HG03558 (cell line): Measurements from ENCODE around the gene TRAPPC6A.
"Not testable (repeated sequence)": the region's sequence is repeated elsewhere in the genome, so short reads cannot be mapped to it uniquely, and the experiment has no call there.

ENCODE experiments used
- ATAC-seq: cut with Tn5 transposase; IDR thresholded peaks from one replicate; pipeline ENCODE4 v1.9.1; 2021; ENCODE audit warnings: moderate number of reproducible peaks; ENCODE audit not compliant: unreplicated experiment; ENCODE audit errors: extremely low read depth

TRAPPC6A gene

DNA sequence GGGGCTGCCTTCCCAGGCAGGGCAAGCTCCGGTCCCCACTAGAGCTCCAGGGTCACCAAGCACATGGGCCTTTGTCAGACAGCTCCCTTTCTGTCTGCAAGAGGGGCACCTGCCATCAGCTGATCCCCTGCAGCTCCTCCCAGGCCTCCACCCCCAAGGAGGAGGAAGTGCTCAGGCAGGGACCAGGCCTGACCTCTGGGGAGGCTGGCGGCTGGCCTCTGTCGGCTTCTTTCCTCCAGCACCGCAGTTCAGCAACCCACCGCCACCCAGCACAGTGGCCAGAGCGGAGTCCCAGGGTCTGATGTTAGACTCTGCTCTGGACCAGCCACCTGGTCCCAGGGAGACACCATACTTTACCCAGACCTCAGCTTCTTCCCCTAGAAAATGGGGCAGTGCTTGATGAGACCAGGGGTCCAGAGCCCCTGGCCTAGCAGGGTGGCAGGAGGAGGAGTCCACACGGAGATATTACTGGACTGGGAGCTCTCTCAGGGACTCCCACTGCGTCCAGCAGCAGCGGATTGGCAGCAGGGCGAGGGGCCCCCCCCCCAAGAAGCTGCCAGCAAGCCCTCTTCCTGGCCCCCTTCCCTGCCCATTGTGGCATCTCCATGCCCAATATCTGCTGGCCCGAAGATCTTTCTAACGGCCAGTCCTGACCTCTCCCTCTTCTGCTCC lies 41.4 kb downstream of the TRAPPC6A start:
- ATAC-seq: no peak

DNA sequence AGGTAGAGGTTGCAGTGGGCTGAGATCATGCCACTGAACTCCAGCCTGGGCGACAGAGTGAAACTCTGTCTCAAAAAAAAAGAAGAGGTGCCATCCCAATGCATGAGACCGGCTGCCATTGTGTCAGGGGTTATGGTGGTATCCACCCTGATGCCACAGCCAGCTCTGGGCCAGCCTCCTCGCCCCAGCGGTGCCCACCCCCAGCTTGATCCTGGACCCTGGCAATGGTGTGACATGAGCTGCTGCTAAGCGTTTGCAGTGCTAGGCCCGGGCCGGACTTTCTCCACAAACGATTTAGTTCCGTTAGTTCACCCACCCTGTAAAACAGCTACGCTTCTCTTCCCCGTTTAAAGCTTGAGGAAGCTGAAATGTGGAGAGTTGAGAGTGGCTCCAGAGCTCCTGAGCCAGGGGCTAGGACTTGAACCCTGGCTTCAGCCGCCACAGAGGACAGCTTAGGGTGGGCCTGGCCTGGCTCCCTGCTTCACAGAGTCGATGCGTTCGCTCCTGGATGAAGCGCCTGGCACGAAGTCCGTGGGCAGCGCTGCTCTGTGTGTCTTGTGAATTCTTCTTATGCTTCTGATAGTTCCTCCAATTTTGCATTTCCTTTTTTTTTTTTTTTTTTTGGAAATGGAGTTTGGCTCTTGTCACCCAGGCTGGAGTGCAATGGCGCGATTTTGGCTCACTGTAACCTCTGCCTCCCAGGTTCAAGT lies 42.7 kb downstream of the TRAPPC6A start:
- ATAC-seq: no peak

DNA sequence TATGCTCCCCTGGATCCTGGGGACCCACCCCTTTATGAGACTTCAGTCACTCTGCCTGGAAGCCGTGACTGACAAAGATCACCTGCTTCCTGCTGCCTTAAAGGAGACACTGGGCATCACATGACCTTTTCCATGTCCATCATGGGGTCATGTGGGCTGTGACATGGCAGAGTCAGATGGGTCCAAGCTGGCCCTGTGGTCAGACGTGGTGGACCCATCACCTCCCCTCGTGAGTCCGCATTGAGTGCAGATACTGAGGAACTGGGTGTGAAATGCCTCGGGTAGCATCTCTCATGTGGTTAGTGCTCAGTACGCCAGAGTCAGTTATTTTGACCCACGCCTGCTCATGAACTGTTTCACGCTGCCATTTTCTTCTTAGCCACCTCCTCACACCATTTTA lies 44.4 kb downstream of the TRAPPC6A start:
- no peak for ATAC-seq

DNA sequence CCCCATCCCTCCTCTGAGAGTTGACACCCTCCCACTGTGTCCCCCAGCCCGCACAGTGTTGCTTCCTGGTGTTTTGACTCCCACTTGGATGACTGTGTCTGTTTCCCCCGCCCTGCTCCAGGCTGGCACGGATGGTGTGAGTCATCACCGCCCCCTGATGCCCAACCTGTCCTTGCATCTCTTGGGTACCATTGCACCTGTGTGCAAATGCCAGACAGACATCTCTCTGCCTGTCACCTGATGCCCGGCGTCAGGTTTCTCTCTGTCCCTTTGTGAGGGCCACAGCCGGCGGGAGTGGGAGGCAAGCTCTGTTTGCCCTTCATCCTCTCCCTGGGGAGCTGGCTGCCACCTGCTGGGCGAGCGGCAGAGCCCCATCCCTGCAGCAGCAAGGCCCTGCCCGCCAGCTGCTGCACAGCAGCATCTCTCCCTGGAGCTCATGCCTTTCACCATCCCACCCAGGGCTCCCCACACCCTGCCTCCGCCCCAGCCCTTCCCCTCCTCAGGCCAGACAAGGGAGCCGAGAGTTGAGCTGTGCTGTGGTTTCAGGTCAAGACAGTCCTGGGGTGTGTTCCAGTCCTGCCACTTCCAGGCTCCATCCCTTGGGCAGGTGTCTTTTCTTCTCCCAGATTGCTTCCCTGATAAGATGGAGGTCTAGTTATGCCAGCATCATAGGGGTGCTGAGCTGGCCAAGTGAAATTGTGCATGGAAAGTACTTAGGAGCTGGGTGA lies 47.0 kb downstream of the TRAPPC6A start:
- no peak for ATAC-seq

DNA sequence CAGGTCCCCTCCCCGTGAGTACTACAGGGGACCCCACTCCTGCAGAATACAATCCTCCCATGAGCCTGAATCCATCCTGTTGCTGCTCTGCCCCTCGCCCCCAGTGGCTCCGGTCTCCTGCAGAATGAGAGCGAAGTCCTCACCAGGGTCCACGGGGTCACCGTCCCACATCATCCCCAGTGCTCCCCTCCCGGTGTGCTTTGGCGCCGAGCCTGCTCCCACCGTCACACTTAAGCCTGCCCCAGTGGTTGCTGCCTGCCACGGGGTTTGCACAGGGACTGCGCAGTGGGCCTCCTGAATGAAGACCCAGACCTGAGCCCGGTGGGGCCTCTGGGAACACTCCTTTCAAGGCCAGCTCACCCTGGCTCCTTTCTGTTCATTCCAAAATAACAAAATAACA lies 47.8 kb downstream of the TRAPPC6A start:
- ATAC-seq: no peak

DNA sequence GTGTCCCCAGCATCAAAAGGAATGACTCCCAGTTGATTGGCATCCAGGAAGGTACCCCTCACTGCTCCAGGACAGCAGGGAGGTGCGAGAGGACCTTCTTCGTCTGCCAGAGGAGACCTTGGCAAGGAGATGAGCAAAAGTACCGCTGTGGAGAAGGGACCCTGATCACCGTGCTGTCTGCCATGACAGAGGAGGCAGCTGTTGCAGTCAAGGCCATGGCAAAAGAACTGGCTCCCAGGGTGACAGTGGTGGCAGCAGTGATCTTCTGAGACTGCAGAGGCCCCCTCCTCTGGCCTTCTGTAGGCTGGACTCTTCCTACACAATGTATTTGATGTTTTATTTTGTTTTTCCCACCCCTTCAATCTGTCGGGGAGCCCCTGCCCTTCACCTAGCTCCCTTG lies 49.2 kb downstream of the TRAPPC6A start:
- ATAC-seq: no peak

DNA sequence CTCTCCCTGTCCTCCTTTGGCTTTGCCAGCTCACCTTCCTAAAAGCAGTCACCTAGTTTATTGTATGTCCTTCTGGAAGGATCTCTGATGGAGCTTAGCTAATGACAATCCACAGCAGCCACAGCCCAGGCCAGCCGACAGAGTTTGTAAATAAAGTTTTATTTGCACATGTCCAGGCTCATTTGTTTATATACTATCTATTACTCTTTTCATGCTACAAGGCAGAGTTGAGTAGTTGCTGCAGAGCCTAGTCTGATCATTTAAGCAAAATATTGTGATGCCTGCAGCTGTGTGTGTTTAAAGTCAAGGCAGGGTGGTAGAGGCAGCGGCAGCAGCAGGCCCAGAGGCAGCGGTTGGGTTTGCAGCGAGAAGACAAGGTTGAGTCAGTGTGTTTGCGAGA lies 49.9 kb downstream of the TRAPPC6A start:
- ATAC-seq: no peak

DNA sequence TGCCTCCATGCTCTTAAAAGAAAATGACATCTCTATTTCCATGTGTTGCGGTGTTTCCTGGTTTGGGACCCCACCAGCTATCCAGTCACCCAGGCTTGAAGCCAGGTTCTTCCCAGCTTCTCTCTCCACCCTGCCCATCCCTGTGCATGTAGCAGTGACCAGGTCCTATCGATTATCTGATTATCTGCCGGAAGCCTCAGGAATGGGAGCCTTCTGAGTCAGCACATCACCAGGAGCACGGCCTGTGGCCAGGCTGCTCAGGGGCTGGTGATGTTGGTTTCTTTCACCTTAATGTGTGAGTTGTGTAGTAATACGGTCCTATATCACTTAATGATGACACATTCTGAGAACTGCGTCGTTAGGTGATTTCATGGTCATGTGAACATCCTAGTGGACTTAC lies 51.4 kb downstream of the TRAPPC6A start:
- ATAC-seq: no peak

DNA sequence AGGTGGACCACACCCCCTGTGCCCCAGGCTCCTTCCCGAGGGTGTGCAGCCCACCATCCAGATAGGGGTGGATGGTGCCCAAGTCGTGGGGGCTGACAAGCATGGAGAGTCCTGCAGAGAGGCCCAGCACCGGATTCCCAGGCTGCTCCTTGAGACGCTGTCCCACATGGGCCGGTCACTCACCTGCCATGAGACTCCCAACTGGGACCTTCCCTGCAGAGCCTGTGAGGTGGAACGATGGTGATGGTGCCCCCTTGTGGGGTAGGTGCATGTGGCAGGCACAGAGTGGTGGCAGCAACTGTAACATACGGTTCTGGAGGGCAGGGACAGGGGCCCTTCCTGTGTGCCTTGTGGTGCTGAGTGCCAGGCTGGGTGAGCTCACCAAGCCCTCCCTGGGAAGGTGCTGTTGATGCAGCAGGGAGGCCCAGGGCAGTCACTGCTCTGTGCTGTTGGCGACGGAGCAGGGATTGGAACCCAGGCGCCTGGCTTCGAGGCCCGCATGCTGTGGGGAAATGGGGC lies 52.0 kb downstream of the TRAPPC6A start:
- no peak for ATAC-seq

DNA sequence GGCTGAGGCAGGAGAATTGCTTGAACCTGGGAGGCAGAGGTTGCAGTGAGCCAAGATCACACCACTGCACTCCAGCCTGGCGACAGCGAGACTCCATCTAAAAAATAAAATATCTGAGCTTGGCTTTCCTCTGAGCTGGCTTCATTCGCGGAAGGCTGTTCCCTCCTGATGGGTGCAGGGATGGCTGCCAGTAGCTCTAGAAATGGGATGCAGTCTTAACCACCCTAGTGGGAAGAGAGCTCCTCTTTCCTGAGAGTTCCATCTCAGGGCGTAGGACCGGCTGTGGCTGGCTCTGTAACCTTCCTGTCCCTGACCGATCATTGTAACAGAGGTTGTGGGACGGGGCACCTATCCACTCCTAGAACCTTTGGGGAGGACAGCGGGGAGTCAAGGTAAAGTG lies 52.7 kb downstream of the TRAPPC6A start:
- no peak for ATAC-seq

DNA sequence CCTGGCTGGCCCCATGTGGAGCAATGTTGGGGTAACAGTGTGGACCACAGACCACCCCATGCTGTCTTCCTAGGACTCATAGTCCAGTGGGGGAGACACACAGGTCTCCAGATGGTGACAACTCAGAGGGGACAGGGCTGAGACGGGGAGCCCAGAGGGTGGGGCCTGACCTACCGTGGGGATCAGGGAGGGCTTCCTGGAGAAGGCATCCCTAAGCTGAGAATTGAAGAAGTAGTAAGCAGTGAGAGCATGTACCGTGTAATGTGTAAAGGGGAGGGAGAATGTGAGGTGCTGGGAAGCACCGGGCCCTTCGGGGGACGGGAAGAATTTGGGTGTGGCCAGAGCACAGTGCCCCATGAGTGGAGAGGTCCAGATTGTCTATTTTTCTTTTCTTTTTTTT lies 54.0 kb downstream of the TRAPPC6A start:
- no peak for ATAC-seq

DNA sequence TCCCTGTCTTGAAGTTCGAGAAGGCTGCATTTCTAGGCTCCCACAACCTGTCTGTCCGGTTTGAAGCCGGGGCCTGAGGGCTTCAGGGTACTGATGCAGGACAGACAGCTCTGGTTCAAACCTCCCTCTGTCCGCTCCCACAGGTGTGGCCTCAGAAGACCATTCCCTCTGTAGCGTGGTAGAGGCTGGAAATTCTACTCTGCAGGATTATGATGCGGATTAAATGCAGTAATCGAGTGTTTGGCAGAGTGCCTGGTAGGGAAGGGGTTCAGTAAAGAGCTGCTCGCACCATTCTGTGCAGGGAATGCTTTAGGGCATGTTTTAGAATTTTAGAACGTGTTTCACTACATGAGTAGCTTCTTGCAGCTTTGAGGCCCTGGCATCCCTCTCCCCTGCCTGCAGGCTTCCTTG lies 54.6 kb downstream of the TRAPPC6A start:
- ATAC-seq: no peak

DNA sequence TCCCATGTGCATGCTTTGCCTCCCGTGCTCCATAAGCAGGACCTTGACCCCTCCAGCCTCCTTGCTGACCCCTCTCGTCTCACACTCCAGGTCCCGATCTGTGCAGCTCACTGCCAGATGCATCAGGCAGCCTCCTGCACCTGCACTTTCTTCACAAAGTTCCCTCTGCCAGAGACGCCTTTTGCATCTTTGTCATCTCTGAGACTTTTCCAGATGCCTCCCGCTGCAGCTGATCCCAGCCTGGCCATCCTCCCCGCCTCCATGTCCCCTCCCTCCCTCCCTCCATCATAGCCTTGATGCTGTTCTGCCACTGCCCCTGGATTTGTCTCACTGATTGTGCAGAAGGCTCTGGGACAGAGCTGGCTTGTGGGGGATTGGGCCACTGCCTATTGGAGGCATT lies 55.2 kb downstream of the TRAPPC6A start:
- ATAC-seq: no peak

DNA sequence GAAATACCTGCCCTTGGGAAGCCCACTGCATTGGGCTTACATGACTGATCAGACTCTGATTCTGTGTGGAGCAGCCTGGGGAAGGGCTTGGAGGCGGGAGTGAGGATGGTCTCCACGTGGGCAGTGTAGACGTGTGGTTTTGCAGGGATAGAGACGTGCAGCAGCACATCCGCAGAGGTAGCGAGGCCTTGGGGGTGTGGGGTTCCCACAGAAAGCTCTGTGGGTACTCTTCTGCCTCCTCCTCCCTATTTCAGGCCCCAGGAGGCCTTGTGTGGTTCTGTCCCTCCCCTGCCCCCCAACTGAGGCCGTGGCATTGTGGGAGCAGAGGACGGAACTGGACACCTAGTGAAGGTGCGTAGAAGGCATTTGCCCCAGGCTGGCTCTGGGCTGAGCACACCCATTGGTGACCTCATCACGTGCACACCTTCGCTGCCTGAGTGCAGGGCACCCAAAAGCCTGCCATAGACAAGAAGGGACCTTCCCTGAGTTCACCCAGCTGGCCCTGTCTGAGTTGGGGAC lies 56.2 kb downstream of the TRAPPC6A start:
- no peak for ATAC-seq

DNA sequence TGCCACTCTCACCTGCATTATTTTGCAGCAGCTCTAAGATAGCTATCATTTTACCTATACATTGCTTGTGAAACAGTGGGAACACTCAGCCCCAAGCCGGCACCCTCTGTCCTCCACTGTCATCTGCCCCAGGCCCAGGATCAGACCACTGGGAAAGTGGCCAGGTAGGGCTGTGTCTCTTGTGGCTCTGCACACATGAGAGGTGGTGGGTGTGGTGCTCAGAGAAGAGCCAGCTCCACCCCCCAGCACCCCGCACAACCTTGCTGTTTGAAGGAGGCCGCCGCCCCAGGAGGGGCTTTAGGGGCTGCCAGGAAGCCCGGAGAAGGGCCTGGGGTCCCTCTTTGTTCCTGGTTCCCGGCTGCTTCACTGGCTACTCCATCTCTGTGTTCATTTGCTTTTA lies 58.5 kb downstream of the TRAPPC6A start:
- ATAC-seq: no peak

DNA sequence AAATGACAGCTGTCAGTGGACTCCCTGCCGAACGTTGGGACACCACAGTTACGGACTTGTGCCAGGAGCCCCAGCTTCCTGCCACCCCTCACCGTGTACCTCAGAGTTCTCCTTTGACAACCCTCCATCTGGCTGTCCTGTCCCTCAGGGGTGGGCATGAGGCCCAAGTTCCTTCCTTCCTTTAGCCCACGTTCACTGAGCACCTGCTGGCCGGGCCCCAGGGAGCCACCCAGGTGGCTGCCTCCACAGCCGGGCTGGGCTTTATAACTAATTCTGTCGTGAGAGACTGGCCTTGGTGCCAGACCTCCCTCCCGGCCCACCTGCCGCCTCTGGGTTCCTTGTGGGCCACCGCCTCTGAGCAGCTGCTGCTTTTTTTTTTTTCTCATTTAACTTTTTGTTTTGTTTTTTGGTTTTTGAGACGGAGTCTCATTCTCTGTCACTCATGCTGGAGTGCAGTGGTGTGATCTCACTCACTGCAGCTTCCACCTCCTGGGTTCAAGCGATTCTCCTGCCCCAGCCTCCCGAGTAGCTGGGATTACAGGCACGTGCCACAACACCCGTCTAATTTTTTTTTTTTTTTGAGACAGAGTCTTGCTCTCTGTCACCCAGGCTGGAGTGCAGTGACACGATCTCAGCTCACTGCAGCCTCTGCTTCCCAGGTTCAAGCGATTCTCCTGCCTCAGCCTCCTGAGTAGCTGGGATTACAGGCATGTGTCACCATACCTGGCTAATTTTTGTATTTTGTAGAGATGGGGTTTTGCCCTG lies 59.3 kb downstream of the TRAPPC6A start:
- not testable (repeated sequence) for ATAC-seq

DNA sequence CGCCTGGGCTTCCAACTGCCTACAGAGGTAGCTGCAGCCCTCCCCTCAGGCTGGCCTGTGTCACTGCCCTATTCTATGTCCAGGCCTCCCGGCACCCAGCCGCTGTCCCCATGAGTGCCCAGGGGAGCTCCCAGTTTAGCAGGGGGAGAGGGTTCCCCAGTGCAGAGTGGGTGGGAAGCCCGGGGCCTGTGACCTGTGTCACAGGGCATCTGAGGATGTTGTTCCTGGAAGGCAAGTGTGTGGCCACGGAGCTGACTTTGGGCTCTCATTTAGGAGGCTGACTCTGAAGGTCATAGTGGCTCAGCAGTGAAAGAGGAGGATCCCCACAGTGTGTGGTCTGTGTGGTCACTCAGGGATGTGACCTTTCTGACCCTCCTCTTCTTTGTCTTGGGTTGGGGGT lies 59.9 kb downstream of the TRAPPC6A start:
- ATAC-seq: no peak

DNA sequence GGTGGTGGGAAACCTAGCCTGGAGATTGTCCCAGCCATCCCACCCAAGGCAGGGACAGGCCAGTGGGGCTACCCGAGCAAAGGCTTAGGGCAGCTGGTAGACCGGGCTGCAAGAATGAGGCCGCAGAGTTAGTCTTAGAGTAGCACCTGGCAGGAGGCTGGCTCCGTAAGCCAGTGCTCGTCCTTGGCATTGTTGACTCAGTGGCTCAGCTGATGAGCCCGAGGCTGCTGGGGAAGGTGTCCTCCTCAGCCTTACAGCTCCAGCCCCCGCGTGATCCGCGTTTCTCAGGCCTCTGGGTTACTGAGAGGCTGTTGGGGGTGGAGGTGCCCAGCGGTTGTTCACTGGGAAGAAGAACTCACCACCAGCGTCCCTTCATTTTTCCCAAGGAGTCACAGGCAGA lies 60.4 kb downstream of the TRAPPC6A start:
- ATAC-seq: no peak

DNA sequence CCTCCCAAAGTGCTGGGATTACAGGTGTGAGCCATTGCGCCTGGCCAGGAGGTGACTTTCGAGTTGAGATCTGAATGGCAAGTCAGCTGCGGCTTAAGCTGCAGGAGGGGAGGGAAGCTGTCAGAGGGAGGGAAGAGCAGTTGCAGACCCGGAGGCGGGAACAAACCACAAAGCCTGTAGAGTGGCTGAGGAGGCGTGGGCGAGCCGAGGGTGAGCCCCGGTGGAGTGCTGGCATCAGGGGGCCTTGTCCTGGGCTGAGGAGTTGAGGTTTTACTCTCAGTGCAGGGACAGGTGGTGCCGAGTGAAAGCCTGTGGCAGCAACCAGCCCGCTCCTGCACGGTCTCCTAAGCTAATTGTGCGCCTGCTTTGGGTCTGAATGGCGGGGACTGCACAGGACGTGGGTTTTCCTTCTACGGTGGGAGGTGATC lies 60.9 kb downstream of the TRAPPC6A start:
- no peak for ATAC-seq
